Epithelial cell of proximal tubule (primary cell): Measurements from ENCODE around the gene ZPR1. TPM values are rescaled to one million over a fixed set of nuclear protein-coding genes. Genes with fewer than 3 reads are reported as not detected.

Experiments used
- DNase-seq: peaks from one replicate; pipeline ENCODE4 v3.0.0-alpha.2; 2011; ENCODE audit warnings: low read depth
- H3K4me3 ChIP-seq: 2 replicates; pipeline ENCODE4 v1.5.1; 2011; ENCODE audit warnings: low read depth, mild to moderate bottlenecking, low read length
- total RNA-seq: library from RNA; depleted of rRNA; stranded (reverse); fragments of >200 nt; gene quantifications from 2 replicates; pipeline ENCODE4 v1.2.3, GENCODE V29; 2015
- TF ChIP-seq, protein P1 (sequence below): conservative IDR thresholded peaks from 2 replicates; pipeline ENCODE4 v1.5.1; 2012; ENCODE audit warnings: low read depth, mild to moderate bottlenecking, low read length

Gene ZPR1
- total RNA-seq, 1 donor from 2014 or later, result 39.4 TPM

DNA sequence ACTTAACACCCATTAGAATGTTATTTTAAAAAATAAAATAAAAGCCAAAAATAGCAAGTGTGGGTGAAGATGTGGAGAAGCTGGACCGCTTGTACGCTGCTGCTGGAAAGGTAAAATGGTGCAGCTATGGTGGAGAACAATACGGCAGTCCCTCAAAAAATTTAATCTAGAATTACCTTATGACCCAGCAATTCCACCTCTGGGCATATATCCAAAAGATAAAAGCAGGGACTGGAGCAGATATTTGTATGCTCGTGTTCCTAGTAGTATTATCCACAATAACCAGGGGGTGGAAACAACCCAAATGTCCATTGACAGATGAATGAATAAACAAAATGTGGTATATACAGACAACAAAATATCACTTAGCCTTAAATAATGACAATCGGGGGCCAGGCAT, 10.0 kb upstream of the ZPR1 start:
- H3K4me3 ChIP-seq, result no peak overlapping the region
- TF ChIP-seq, protein P1, sequence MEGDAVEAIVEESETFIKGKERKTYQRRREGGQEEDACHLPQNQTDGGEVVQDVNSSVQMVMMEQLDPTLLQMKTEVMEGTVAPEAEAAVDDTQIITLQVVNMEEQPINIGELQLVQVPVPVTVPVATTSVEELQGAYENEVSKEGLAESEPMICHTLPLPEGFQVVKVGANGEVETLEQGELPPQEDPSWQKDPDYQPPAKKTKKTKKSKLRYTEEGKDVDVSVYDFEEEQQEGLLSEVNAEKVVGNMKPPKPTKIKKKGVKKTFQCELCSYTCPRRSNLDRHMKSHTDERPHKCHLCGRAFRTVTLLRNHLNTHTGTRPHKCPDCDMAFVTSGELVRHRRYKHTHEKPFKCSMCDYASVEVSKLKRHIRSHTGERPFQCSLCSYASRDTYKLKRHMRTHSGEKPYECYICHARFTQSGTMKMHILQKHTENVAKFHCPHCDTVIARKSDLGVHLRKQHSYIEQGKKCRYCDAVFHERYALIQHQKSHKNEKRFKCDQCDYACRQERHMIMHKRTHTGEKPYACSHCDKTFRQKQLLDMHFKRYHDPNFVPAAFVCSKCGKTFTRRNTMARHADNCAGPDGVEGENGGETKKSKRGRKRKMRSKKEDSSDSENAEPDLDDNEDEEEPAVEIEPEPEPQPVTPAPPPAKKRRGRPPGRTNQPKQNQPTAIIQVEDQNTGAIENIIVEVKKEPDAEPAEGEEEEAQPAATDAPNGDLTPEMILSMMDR, result no peak
- no peak for DNase-seq

DNA sequence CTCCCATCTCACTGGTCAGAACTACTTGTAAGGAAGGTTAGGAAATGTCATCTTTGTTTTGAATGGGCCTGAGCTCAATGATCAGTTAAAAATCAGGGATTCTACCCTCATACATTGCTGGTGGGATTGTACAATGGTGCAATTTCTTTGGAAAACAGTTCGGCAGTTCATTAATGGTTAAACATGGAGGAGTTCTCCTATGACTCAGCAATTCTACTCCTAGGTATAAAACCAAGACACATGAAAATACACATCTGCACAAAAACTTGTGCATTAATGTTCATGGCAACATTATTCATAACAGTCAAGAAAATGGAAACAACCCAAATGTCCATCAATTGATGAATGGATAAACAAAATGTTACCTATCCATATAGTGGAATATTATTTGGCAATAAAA, 8.7 kb upstream of the ZPR1 start:
- TF ChIP-seq, protein P1, result no peak
- H3K4me3 ChIP-seq, result no peak overlapping the region
- no peak for DNase-seq

DNA sequence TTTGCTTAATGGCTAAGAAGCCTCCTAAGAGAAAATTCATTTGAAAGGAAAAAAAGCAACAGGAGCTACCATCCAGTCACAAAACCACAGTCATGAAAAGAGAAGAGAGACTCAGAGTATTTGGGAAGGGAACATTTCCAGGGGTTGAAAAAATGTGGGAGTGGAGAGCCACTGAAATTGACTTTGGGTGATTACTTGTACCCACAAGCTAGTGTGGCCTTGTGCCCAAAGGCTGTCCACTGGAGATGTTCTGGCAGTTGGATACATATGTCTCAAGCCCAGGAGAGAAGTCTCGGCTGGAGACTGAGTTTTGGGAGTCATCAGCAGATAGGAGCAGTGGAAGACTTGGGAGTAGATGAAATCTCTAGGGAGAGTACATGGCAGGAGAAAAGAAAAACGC, 7.0 kb upstream of the ZPR1 start:
- H3K4me3 ChIP-seq, result no peak overlapping the region
- TF ChIP-seq, protein P1, result no peak
- DNase-seq, result no peak

DNA sequence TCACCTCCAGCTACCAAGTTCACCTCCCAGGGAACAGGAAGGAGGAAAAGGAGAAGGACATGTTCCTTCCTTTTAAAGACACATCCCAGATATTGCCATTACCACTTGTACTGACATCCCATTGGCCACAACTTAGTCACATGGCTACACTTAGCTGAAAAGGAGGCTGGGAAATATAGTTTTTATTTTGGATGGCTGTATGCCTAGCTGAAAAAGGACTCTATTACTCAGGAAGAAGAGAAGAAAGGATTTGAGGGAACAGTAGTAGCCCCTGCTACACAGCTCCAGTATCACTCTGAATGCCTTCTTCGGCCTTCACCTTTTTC, 5.9 kb upstream of the ZPR1 start:
- TF ChIP-seq, protein P1, result no peak
- DNase-seq, result no peak

DNA sequence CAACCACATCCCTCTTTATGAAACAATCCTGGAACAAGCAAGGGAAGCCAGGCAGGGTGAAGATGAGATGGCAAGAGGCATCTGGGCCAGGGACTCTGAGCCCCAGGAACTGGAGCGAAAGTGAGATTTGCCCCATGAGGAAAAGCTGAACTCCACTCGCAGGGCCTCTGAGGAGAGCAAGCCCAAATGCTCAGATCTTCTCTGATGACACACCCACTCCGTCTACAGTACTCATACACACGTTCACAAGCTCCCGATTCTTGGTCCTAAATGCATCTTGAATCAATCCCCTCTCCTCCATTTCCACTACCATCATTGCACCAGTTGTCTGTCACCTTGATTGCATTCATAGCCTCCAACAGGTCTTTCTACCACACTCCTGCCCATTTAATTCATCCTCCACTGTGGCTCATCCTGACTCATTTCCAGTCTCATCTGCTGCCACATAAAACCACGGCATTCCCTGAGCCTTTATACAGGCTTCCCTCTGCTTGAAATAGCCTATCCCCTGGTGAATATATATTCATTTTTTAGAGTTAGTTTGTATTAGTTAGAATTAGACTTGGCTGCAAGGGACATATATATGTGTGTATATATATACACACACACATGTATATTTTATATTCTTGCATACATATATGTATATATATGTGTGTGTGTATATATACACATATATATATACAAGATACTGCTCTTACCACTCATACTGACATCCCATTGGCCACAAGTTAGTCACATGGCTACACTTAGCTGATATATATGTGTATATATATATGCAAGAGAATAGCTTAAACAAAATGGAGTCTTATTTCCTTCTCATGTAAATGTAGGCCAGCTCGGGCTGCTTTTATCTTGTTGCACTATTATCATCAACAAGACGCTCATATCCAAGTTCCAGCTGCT, 5.3 kb upstream of the ZPR1 start:
- DNase-seq, result no peak

More for the DNA sequence above, 5.9 kb upstream of the ZPR1 start:
- H3K4me3 ChIP-seq, result no peak overlapping the region

DNA sequence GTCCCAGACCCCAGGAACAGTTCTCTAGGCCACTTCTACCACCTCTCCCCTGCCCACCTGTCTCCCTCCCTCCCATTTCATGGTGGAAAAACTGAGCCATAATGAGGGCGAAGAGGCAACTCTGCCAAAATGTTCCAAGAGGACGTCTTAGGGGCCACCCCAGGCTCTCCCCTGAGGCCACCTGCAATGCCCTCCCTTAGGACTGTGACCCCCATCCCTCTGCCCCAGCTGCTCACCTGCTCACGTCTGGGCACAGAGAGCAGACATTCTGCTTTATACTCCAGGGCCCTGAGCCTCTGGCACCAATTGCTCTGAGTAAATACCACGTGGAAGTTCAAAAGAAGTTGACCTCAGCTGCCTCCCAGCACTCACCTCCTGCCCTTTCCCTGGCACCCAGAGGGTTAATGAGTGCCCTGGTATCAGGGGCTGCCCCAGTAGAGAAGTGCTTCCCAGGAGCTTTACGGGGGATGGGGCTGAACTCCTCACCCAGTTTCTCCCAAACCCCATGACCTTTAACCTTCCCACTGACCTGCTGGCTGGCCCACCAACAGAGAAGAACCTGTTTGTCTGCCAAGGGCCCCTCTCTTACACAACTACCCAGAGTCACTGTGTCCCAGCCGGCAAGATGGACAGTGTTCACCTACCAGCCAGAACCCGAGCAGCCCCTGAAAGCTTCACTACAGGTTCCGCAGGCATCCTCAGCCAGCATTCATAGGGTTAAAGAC, 4.5 kb upstream of the ZPR1 start:
- no peak for DNase-seq
- no peak overlapping the region for H3K4me3 ChIP-seq
- TF ChIP-seq, protein P1, result no peak

More for the DNA sequence above, 5.3 kb upstream of the ZPR1 start:
- TF ChIP-seq, protein P1, result no peak
- H3K4me3 ChIP-seq, result no peak overlapping the region
